Activated CD8-positive, alpha-beta T cell treated with anti-CD3 and anti-CD28 coated beads for 36 hours (primary cell): ENCODE data around the gene TMEM119. TPM values are rescaled to one million over a fixed set of nuclear protein-coding genes. Genes with fewer than 3 reads are reported as not detected.

Experiments used
- ATAC-seq: fragments of 200-7000 bp; cut with Tn5 transposase; one replicate; pipeline ENCODE4 v1.10.0; 2021; ENCODE audit warnings: mild to moderate bottlenecking, moderate library complexity
- CTCF ChIA-PET: fragments of 350-600 bp; sonication (Branson Sonifier 250); formaldehyde crosslinking; loops from one replicate; lab custom pipeline; 2021; ENCODE audit warnings: antibody characterized with exemption; lab: Charles Lee
- POLR2A ChIA-PET: fragments of 350-600 bp; sonication (Branson Sonifier 250); formaldehyde crosslinking; loops from one replicate; lab custom pipeline; 2021; ENCODE audit warnings: antibody characterized with exemption; lab: Charles Lee
- DNase-seq: peaks from one replicate; pipeline ENCODE4 v3.0.0-alpha.2; 2020
- H3K27ac Mint-ChIP-seq: one replicate; pipeline ENCODE4 v1.8.0; 2021; ENCODE audit warnings: mild to moderate bottlenecking, mixed read lengths
- H3K27me3 Mint-ChIP-seq: one replicate; pipeline ENCODE4 v1.8.0; 2021; ENCODE audit warnings: mixed read lengths
- H3K36me3 Mint-ChIP-seq: one replicate; pipeline ENCODE4 v1.8.0; 2021; ENCODE audit warnings: low read depth, mixed read lengths
- H3K4me1 Mint-ChIP-seq: one replicate; pipeline ENCODE4 v1.8.0; 2021; ENCODE audit warnings: low read depth, mixed read lengths
- H3K4me3 Mint-ChIP-seq: one replicate; pipeline ENCODE4 v1.8.0; 2021; ENCODE audit warnings: mild to moderate bottlenecking, moderate library complexity, mixed read lengths
- H3K9me3 Mint-ChIP-seq: one replicate; pipeline ENCODE4 v1.8.0; 2021; ENCODE audit warnings: mixed read lengths
- CTCF ChIP-seq: fragments of 200-600 bp; IDR thresholded peaks from one replicate; pipeline ENCODE4 v1.8.0; 2022; ENCODE audit warnings: antibody characterized with exemption, mild to moderate bottlenecking
- intact Hi-C: fragments of 100-400 bp; cut with micrococcal nuclease; formaldehyde crosslinking; loops from one replicate; pipeline ENCODE4 v1.10.0; 2022
- total RNA-seq, 2 experiments: library from RNA; stranded (reverse); gene quantifications; one replicate each; pipeline ENCODE4 v1.2.3, GENCODE V29; 2021

Gene TMEM119
- total RNA-seq, 2 experiments from 2014 or later: not detected

- DNase-seq (no peak), ATAC-seq (peak; percentile 20)
- H3K27me3 Mint-ChIP-seq: peaks cover 1% of the 10 kb centered on the region
- peak overlapping the region; percentile 52 for H3K27ac Mint-ChIP-seq
- peaks cover 2% of the 10 kb centered on the region for H3K36me3 Mint-ChIP-seq
- H3K9me3 Mint-ChIP-seq: no peaks in the 10 kb centered on the region
- intact Hi-C loops: no loop called here
- POLR2A ChIA-PET: interaction anchor here (0.6 kb wide), 1 partner anchor 78 kb away, joined by 3 read pairs; no protein-coding TSS in a partner anchor
- no peaks in the 10 kb centered on the region for H3K4me1 Mint-ChIP-seq
- no peak for TF ChIP-seq CTCF
- CTCF ChIA-PET: interaction anchor here (4.0 kb wide), 1 partner anchor 12 kb away, joined by 13 read pairs; no protein-coding TSS in a partner anchor
- peak overlapping the region; percentile 45 for H3K4me3 Mint-ChIP-seq
Observed at GRCh38 chr12:108605690-108606406, 8.0 kb upstream of the TMEM119 start.

- CTCF ChIA-PET: interaction anchor here (1.6 to 4.0 kb wide), 3 partner anchors 13 to 59 kb away, joined by 4 to 13 read pairs (median 13); no protein-coding TSS in a partner anchor
- Mint-ChIP-seq H3K27ac (peak overlapping the region; percentile 52), H3K4me3 (peak overlapping the region; percentile 45), H3K36me3 (peaks cover 2% of the 10 kb centered on the region), H3K9me3 (no peaks in the 10 kb centered on the region), H3K4me1 (no peaks in the 10 kb centered on the region), H3K27me3 (peaks cover 1% of the 10 kb centered on the region)
- POLR2A ChIA-PET: interaction anchor here (0.9 kb wide), 1 partner anchor 13 kb away, joined by 4 read pairs; no protein-coding TSS in a partner anchor
- ATAC-seq: peak; percentile 30
- no peak for DNase-seq
- TF ChIP-seq CTCF: no peak
- intact Hi-C loops: no loop called here
Observed at GRCh38 chr12:108605000-108605689, 7.3 kb upstream of the TMEM119 start.

GRCh38 chr12:108604208-108604941 lies 6.5 kb upstream of the TMEM119 start:
- no peaks in the 10 kb centered on the region for H3K9me3 Mint-ChIP-seq
- no peak for ATAC-seq
- peaks cover 2% of the 10 kb centered on the region for H3K36me3 Mint-ChIP-seq
- H3K4me1 Mint-ChIP-seq: no peaks in the 10 kb centered on the region
- CTCF ChIA-PET: interaction anchor here (0.9 to 2.0 kb wide), 3 partner anchors 13 to 200 kb away, joined by 3 to 13 read pairs (median 4); no protein-coding TSS in a partner anchor
- no peak for TF ChIP-seq CTCF
- H3K27me3 Mint-ChIP-seq: peaks cover 1% of the 10 kb centered on the region
- POLR2A ChIA-PET: interaction anchor here (0.9 kb wide), 1 partner anchor 14 kb away, joined by 4 read pairs; no protein-coding TSS in a partner anchor
- intact Hi-C loops: no loop called here
- H3K4me3 Mint-ChIP-seq: no peak overlapping the region
- DNase-seq: no peak
- no peak overlapping the region for H3K27ac Mint-ChIP-seq

- POLR2A ChIA-PET: no interaction called here
Observed at GRCh38 chr12:108603743-108604142, 5.9 kb upstream of the TMEM119 start.

More at GRCh38 chr12:108603743-108604142, 5.9 kb upstream of the TMEM119 start:
- Mint-ChIP-seq H3K4me3 (no peak overlapping the region), H3K27me3 (peaks cover 1% of the 10 kb centered on the region), H3K9me3 (no peaks in the 10 kb centered on the region), H3K4me1 (no peaks in the 10 kb centered on the region), H3K36me3 (peaks cover 2% of the 10 kb centered on the region), H3K27ac (no peak overlapping the region)
- DNase-seq: no peak
- ATAC-seq: no peak
- intact Hi-C loops: no loop called here
- TF ChIP-seq CTCF: no peak
- CTCF ChIA-PET: interaction anchor here (0.9 to 2.0 kb wide), 3 partner anchors 14 to 200 kb away, joined by 3 to 13 read pairs (median 4); no protein-coding TSS in a partner anchor
